HCT116 (cell line): ENCODE results near the gene VASH2. TPM values are rescaled to one million over a fixed set of nuclear protein-coding genes. Genes with fewer than 3 reads are reported as not detected.

Experiments used
- ATAC-seq: fragments of 200-7000 bp; cut with Tn5 transposase; 2 replicates; pipeline ENCODE4 v1.9.1; 2020; ENCODE audit warnings: mild to moderate bottlenecking, moderate library complexity
- BruUV-seq: library from RNA; stranded (reverse); fragments of 400-500 nt; replicated peaks from 2 replicates; lab custom pipeline; 2021; lab: Mats Ljungman, UMichigan
- CTCF ChIA-PET: fragments of 300-600 bp; sonication (Branson Sonifier 250); formaldehyde crosslinking; loops from one replicate; lab custom pipeline; 2021; ENCODE audit warnings: antibody characterized with exemption; lab: Charles Lee
- POLR2A ChIA-PET: fragments of 300-600, 350-600 bp; sonication (Branson Sonifier 250); formaldehyde crosslinking; loops from one replicate; lab custom pipeline; 2021; ENCODE audit warnings: antibody characterized with exemption; lab: Charles Lee
- RAD21 ChIA-PET, 2 experiments: fragments of 300-600 bp; sonication (Branson Sonifier 250); formaldehyde crosslinking; loops; one replicate each; lab custom pipeline; 2023; ENCODE audit warnings: low total read pairs in 2 of 2; ENCODE audit not compliant: uncharacterized antibody in 2 of 2, unreplicated experiment in 2 of 2, low non-redundant PET in 1 of 2; lab: Charles Lee
- DNase-seq: peaks from one replicate; pipeline ENCODE4 v3.0.0-alpha.2; 2010; ENCODE audit warnings: low read depth, low spot score
- H2AFZ ChIP-seq: fragments of 200-600 bp; shearing (Covaris generic), sonication (generic); 2 replicates; pipeline ENCODE4 v1.6.1; 2017; ENCODE audit warnings: low read depth, mixed run types, mixed read lengths, antibody characterized with exemption, low read length; ENCODE audit not compliant: poor library complexity, severe bottlenecking
- H3K27ac ChIP-seq: 2 replicates; pipeline ENCODE4 v1.5.1; 2012; ENCODE audit warnings: low read depth, low read length
- H3K27me3 ChIP-seq: fragments of 200-600 bp; sonication (generic); 2 replicates; pipeline ENCODE4 v1.6.1; 2016; ENCODE audit warnings: mixed run types, low read length, mixed read lengths; ENCODE audit not compliant: insufficient read depth
- H3K36me3 ChIP-seq, 2 experiments: fragments of 200-500 bp in 1 of 2; fragments of 200-600 bp in 1 of 2; sonication (Bioruptor generic) in 1 of 2; sonication (generic) in 1 of 2; 2 replicates each; pipeline versions ENCODE4 v1.5.1 to v1.6.1; 2014 to 2016; ENCODE audit warnings: low read length in 2 of 2, inconsistent platforms in 1 of 2, mixed read lengths in 1 of 2, mixed run types in 1 of 2; ENCODE audit not compliant: insufficient read depth in 2 of 2, control insufficient read depth in 1 of 2
- H3K4me1 ChIP-seq, 2 experiments: fragments of 200-600 bp in 1 of 2; sonication (generic) in 1 of 2; 2 replicates each; pipeline versions ENCODE4 v1.5.1 to v1.6.1; 2012 to 2017; ENCODE audit warnings: low read length in 2 of 2, inconsistent platforms in 1 of 2, mild to moderate bottlenecking in 1 of 2, mixed read lengths in 1 of 2, mixed run types in 1 of 2, moderate library complexity in 1 of 2; ENCODE audit not compliant: insufficient read depth in 2 of 2, control insufficient read depth in 1 of 2
- H3K4me2 ChIP-seq: fragments of 200-600 bp; sonication (generic); 2 replicates; pipeline ENCODE4 v1.6.1; 2017; ENCODE audit warnings: mixed run types, low read length, mixed read lengths
- H3K4me3 ChIP-seq, 2 experiments: fragments of 200-600 bp in 1 of 2; sonication (generic) in 1 of 2; replicated peaks in 1 of 2; 2 replicates each; pipeline ENCODE4 v1.5.1; 2011 to 2016; ENCODE audit warnings: low read length in 2 of 2, control low read depth in 1 of 2, low read depth in 1 of 2, mild to moderate bottlenecking in 1 of 2, mixed read lengths in 1 of 2, mixed run types in 1 of 2
- H3K79me2 ChIP-seq: fragments of 200-600 bp; sonication (generic); 2 replicates; pipeline ENCODE4 v1.6.1; 2017; ENCODE audit warnings: mild to moderate bottlenecking, mixed run types, low read length, moderate library complexity, mixed read lengths; ENCODE audit not compliant: insufficient read depth
- H3K9ac ChIP-seq: fragments of 200-600 bp; sonication (generic); 2 replicates; pipeline ENCODE4 v1.6.1; 2016; ENCODE audit warnings: low read length, mixed read lengths
- H3K9me2 ChIP-seq: fragments of 200-600 bp; sonication (generic), shearing (Covaris generic); 2 replicates; pipeline ENCODE4 v1.6.1; 2017; ENCODE audit warnings: mixed run types, mild to moderate bottlenecking, moderate library complexity; ENCODE audit not compliant: insufficient read depth
- H3K9me3 ChIP-seq, 2 experiments: fragments of 200-500 bp in 1 of 2; fragments of 200-600 bp in 1 of 2; sonication (Bioruptor generic) in 1 of 2; sonication (generic) in 1 of 2; 2 replicates each; pipeline ENCODE4 v1.6.1; 2014 to 2017; ENCODE audit warnings: low read length in 2 of 2, mixed read lengths in 2 of 2, inconsistent platforms in 1 of 2, low read depth in 1 of 2, mild to moderate bottlenecking in 1 of 2, mixed run types in 1 of 2, moderate library complexity in 1 of 2; ENCODE audit not compliant: control insufficient read depth in 1 of 2, insufficient read depth in 1 of 2
- H4K20me1 ChIP-seq: fragments of 200-600 bp; sonication (generic), shearing (Covaris generic); 2 replicates; pipeline ENCODE4 v1.6.1; 2017; ENCODE audit warnings: mixed run types, mild to moderate bottlenecking, moderate library complexity; ENCODE audit not compliant: insufficient read depth
- CEBPB ChIP-seq: IDR thresholded peaks from 2 replicates; pipeline ENCODE4 v1.6.1; 2012; ENCODE audit warnings: low read depth
- EZH2phosphoT487 ChIP-seq: fragments of 200-600 bp; IDR thresholded peaks from 2 replicates; pipeline ENCODE4 v1.6.1; 2018; ENCODE audit warnings: antibody characterized with exemption, borderline replicate concordance
- FOSL1 ChIP-seq: IDR thresholded peaks from 2 replicates; pipeline ENCODE4 v1.6.1; 2012; ENCODE audit warnings: low read depth
- RAD21 ChIP-seq: IDR thresholded peaks from 2 replicates; pipeline ENCODE4 v1.6.1; 2012; ENCODE audit warnings: low read depth, mild to moderate bottlenecking
- SRF ChIP-seq: IDR thresholded peaks from 2 replicates; pipeline ENCODE4 v1.6.1; 2012; ENCODE audit warnings: low read depth
- TCF7L2 ChIP-seq: IDR thresholded peaks from 2 replicates; pipeline ENCODE4 v1.7.0; 2011; ENCODE audit warnings: borderline replicate concordance, inconsistent platforms; ENCODE audit not compliant: insufficient read depth, insufficient read length; ENCODE audit errors: extremely low read depth
- ZNF274 ChIP-seq: fragments of 200-500 bp; sonication (Bioruptor generic); IDR thresholded peaks from 2 replicates; pipeline ENCODE4 v1.6.1; 2014; ENCODE audit warnings: mild to moderate bottlenecking, low read depth, low read length, inconsistent platforms
- intact Hi-C: fragments of 100-400 bp; cut with micrococcal nuclease; formaldehyde crosslinking; loops from 2 replicates; pipeline ENCODE4 v1.10.0; 2022
- total RNA-seq: library from RNA; stranded (reverse); gene quantifications from one replicate; pipeline ENCODE4 v1.2.1, GENCODE V29; 2021; ENCODE audit not compliant: unreplicated experiment
- TF ChIP-seq, protein P1 (sequence below): IDR thresholded peaks from 2 replicates; pipeline ENCODE4 v1.6.1; 2012
- TF ChIP-seq, protein P2 (sequence below), 3 experiments: fragments of 200-600 bp in 1 of 3; sonication (generic) in 1 of 3; IDR thresholded peaks in 2 of 3; conservative IDR thresholded peaks in 1 of 3; 2 replicates each; pipeline ENCODE4 v1.5.1; 2012 to 2017; ENCODE audit warnings: low read depth in 2 of 3, low read length in 2 of 3, antibody characterized with exemption in 1 of 3, borderline replicate concordance in 1 of 3, control low read depth in 1 of 3, mild to moderate bottlenecking in 1 of 3, mixed read lengths in 1 of 3, mixed run types in 1 of 3, moderate library complexity in 1 of 3; ENCODE audit not compliant: insufficient read depth in 1 of 3

The VASH2 gene
- total RNA-seq, 1 experiment from 2014 or later, result 5.7 TPM

DNA sequence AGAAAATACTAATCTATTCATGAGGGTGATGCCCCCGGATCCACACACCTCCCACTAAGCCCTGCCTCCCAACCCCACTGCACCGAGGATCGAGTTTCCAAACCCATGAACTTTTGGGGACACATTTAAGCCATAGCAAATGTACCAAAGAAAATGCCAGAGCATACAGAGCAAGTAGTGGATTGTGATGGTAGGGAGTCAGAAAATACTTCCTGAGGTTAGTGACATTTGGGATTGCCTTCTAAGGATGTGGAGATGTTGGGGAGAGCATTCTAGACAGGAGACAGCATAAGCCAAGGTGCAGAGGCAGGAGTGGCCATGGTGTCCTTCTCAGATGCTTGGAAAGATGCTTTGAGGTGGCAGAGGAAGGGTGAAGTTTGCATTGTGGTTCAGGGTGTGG is 33.1 kb downstream of the VASH2 start:
- no peaks in the 10 kb centered on the region for H4K20me1 ChIP-seq
- H3K36me3 ChIP-seq, result no peaks in the 10 kb centered on the region
- no peaks in the 10 kb centered on the region for H3K79me2 ChIP-seq
- POLR2A ChIA-PET, result no interaction called here
- TF ChIP-seq RAD21, result no peak
- no peak for TF ChIP-seq FOSL1
- no peak for TF ChIP-seq EZH2phosphoT487
- TF ChIP-seq, protein P1, sequence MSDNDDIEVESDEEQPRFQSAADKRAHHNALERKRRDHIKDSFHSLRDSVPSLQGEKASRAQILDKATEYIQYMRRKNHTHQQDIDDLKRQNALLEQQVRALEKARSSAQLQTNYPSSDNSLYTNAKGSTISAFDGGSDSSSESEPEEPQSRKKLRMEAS, result no peak
- TF ChIP-seq, protein P2, sequence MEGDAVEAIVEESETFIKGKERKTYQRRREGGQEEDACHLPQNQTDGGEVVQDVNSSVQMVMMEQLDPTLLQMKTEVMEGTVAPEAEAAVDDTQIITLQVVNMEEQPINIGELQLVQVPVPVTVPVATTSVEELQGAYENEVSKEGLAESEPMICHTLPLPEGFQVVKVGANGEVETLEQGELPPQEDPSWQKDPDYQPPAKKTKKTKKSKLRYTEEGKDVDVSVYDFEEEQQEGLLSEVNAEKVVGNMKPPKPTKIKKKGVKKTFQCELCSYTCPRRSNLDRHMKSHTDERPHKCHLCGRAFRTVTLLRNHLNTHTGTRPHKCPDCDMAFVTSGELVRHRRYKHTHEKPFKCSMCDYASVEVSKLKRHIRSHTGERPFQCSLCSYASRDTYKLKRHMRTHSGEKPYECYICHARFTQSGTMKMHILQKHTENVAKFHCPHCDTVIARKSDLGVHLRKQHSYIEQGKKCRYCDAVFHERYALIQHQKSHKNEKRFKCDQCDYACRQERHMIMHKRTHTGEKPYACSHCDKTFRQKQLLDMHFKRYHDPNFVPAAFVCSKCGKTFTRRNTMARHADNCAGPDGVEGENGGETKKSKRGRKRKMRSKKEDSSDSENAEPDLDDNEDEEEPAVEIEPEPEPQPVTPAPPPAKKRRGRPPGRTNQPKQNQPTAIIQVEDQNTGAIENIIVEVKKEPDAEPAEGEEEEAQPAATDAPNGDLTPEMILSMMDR (IDR thresholded peaks at IDR 0.05 in 2 of 3, conservative IDR thresholded peaks at IDR 0.05 in 1 of 3; ENCODE audit: borderline replicate concordance in 1 of 3, insufficient read depth in 1 of 3, low read depth in 2 of 3, low read length in 2 of 3), result no peak
- no peak for TF ChIP-seq ZNF274
- no peak for TF ChIP-seq TCF7L2
- TF ChIP-seq CEBPB, result no peak
- TF ChIP-seq SRF, result no peak
- TF ChIP-seq, all 23 proteins: peak for 0
- BruUV-seq, result no TSS peak
- no peaks in the 10 kb centered on the region for H3K9me2 ChIP-seq
- CTCF ChIA-PET, result no interaction called here
- no peak overlapping the region for H3K9ac ChIP-seq
- H2AFZ ChIP-seq, result no peak overlapping the region
- no peak overlapping the region for H3K4me2 ChIP-seq
- H3K27ac ChIP-seq, result no peak overlapping the region
- H3K9me3 ChIP-seq, result no peaks in the 10 kb centered on the region
- intact Hi-C loops, result no loop called here
- peaks cover 0 to 8% of the 10 kb centered on the region in 2 experiments; a peak in 2 of 4 replicates for H3K4me1 ChIP-seq
- H3K4me3 ChIP-seq, result no peak overlapping the region
- ATAC-seq, result no peak
- no peaks in the 10 kb centered on the region for H3K27me3 ChIP-seq
- DNase-seq, result no peak
- RAD21 ChIA-PET, result no interaction called here
